GM20000 (cell line): ENCODE data around the gene ZNF324.
"Not testable (repeated sequence)": the region's sequence is repeated elsewhere in the genome, so short reads cannot be mapped to it uniquely, and the experiment has no call there.

Experiments
- DNase-seq: peaks from one replicate; pipeline ENCODE4 v3.0.0; 2012; ENCODE audit warnings: low spot score
- TF ChIP-seq, protein P1 (sequence below): IDR thresholded peaks from 2 replicates; pipeline ENCODE4 v1.5.1; 2012; ENCODE audit warnings: mild to moderate bottlenecking, control low read depth; ENCODE audit errors: extremely low read depth, missing control alignments

The ZNF324 gene

GRCh38 chr19:58480831-58481230 lies 14.0 kb downstream of the ZNF324 start:
- TF ChIP-seq, protein P1, sequence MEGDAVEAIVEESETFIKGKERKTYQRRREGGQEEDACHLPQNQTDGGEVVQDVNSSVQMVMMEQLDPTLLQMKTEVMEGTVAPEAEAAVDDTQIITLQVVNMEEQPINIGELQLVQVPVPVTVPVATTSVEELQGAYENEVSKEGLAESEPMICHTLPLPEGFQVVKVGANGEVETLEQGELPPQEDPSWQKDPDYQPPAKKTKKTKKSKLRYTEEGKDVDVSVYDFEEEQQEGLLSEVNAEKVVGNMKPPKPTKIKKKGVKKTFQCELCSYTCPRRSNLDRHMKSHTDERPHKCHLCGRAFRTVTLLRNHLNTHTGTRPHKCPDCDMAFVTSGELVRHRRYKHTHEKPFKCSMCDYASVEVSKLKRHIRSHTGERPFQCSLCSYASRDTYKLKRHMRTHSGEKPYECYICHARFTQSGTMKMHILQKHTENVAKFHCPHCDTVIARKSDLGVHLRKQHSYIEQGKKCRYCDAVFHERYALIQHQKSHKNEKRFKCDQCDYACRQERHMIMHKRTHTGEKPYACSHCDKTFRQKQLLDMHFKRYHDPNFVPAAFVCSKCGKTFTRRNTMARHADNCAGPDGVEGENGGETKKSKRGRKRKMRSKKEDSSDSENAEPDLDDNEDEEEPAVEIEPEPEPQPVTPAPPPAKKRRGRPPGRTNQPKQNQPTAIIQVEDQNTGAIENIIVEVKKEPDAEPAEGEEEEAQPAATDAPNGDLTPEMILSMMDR: no peak
- DNase-seq: no peak

GRCh38 chr19:58482372-58482771 lies 15.5 kb downstream of the ZNF324 start:
- TF ChIP-seq, protein P1: no peak
- DNase-seq: no peak

DNA sequence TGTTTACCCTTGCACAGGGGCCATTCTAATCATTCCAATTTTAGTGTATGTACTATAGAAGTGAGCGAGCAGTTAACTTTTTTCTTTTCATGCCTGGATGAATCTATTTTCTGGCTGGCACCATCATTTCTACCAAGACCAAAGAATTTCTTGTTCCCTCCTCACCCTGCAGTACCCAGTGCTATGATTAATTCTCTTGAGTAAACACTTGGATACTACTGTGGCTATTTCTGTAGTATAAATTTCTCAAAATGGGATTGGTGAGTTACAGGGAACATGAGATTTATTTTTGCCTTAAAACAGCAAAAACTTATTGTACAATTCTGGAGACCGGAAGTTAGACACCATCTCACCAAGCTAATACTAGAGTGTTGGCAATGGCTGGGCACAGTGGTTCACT lies 16.9 kb downstream of the ZNF324 start:
- DNase-seq: no peak
- TF ChIP-seq, protein P1: no peak

DNA sequence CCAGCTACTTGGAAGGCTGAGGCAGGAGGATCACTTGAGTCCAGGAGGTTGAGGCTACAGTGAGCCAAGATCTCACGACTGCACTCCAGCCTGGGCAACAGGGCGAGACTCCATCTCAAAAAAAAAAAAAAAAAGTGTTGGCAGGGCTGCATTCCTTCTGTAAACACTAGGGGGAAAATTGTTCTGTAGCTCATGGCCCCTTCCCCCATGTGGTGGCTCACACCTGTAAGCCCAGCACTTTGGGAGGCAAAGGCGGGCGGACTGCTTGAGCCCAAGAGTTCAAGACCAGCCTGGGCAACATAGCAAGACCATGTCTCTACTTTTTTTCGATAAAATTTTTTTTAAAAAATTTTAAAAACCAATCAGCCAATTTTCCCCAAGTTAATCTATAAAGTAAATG lies 17.5 kb downstream of the ZNF324 start:
- DNase-seq: not testable (repeated sequence)

GRCh38 chr19:58491393-58491792 lies 24.5 kb downstream of the ZNF324 start:
- TF ChIP-seq, protein P1: no peak
- DNase-seq: no peak

GRCh38 chr19:58492265-58492664 lies 25.4 kb downstream of the ZNF324 start:
- TF ChIP-seq, protein P1: no peak
- no peak for DNase-seq

DNA sequence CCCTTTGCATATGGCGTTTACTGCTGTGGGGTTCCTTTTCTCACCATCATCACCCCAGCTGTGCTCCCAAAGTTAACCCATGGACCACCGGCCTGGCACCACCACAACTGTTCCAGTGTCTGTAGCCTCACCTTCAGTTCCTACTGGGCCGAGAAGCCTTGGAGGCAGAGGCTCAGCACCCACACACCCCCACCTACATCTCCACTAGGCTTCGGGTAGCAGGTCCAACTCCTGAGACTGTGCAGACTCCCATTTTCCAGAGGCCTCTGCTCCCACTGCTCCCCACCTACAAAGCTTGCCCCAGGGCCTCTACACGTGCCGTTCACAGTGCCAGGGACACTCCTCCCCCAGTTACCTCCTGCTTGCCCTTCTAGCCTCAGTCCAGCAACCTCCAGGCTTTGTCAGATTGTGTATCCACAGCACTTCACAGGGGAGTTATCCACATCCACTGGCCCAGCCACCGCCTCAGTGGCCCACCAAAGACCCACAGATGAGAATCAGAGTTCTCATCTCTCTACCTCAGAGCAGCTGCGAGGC lies 30.8 kb downstream of the ZNF324 start:
- no peak for DNase-seq
- TF ChIP-seq, protein P1: no peak

DNA sequence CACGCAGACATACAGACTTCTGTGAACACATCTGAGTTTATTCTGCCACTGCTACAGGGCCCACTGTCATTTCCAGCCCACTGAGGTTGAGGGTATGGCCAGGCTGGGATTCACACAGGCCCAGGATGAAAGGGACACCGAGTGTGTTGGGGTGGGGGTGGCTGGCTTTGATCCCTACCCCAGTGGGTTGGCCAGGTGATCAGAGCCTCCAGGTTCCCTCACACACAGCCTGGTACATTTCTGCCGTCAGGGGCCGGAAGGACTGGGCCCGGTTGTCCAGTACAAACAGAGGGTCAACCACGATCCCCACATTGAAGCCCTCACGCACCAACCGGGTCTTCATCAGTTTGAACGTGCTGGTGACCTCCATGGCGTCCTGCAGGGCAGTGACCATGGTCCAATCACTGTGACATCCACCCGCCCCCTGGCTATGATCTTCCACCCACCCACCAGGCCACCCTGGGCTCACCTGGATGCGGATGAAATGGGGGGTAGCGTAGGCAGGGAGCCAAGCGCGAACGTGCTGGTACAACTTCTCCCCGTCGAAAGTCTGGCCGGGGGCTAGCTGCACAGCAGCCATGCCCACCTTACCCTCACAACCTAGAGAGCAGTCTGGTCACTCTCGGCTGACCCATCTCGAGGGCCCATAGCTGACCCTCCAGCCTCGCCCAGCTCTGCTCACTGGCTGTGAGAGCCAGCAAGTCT lies 31.6 kb downstream of the ZNF324 start:
- no peak for DNase-seq
- TF ChIP-seq, protein P1: no peak
